DOHH2 (cell line): ENCODE data around the gene PTGFRN.

Experiments used
- EZH2phosphoT487 ChIP-seq: fragments of 200-600 bp; sonication (generic); IDR thresholded peaks from 2 replicates; pipeline ENCODE4 v1.6.1; 2017; ENCODE audit warnings: borderline replicate concordance, mild to moderate bottlenecking, antibody characterized with exemption, low read length, moderate library complexity, mixed read lengths
- TF ChIP-seq, protein P1 (sequence below): fragments of 200-600 bp; sonication (generic); IDR thresholded peaks from one replicate; pipeline ENCODE4 v1.5.1; 2014; ENCODE audit warnings: antibody characterized with exemption, mild to moderate bottlenecking, low read depth, low read length; ENCODE audit not compliant: poor library complexity, severe bottlenecking

DNA sequence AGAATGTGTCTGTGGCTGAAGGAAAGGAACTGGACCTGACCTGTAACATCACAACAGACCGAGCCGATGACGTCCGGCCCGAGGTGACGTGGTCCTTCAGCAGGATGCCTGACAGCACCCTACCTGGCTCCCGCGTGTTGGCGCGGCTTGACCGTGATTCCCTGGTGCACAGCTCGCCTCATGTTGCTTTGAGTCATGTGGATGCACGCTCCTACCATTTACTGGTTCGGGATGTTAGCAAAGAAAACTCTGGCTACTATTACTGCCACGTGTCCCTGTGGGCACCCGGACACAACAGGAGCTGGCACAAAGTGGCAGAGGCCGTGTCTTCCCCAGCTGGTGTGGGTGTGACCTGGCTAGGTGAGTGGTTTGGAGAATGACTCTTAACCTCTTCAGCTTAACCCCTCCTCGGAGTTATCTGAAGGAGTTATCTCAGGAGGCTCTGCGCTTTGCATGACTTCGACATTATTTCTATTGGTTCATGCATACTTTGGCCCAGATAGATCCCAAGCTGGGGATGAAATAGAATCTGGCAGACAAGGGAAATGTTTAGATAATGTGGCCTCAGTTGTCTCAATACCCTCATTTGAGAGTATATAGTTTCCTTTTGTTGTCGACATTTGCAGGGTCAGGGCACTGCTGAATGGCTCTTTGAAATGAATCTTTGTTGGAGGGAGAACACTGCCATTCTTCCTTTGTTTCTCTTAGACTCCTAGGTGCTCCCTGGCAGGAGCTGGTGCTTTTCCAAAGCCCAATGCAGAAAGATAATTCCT is 39.7 kb downstream of the PTGFRN start:
- TF ChIP-seq, protein P1, sequence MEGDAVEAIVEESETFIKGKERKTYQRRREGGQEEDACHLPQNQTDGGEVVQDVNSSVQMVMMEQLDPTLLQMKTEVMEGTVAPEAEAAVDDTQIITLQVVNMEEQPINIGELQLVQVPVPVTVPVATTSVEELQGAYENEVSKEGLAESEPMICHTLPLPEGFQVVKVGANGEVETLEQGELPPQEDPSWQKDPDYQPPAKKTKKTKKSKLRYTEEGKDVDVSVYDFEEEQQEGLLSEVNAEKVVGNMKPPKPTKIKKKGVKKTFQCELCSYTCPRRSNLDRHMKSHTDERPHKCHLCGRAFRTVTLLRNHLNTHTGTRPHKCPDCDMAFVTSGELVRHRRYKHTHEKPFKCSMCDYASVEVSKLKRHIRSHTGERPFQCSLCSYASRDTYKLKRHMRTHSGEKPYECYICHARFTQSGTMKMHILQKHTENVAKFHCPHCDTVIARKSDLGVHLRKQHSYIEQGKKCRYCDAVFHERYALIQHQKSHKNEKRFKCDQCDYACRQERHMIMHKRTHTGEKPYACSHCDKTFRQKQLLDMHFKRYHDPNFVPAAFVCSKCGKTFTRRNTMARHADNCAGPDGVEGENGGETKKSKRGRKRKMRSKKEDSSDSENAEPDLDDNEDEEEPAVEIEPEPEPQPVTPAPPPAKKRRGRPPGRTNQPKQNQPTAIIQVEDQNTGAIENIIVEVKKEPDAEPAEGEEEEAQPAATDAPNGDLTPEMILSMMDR: no peak
- no peak for TF ChIP-seq EZH2phosphoT487
